K562 (cell line): ENCODE data around the gene B9D2. TPM values are rescaled to one million over a fixed set of nuclear protein-coding genes. Genes with fewer than 3 reads are reported as not detected.

Source experiments
- CTCFL ChIP-seq: IDR thresholded peaks from 2 replicates; pipeline ENCODE4 v1.6.1; 2011; ENCODE audit warnings: borderline replicate concordance, low read depth, mild to moderate bottlenecking, moderate library complexity, low read length; ENCODE audit not compliant: insufficient read depth, poor library complexity, severe bottlenecking
- DEAF1 ChIP-seq: fragments of 450-650 bp; formaldehyde crosslinking; IDR thresholded peaks from 2 replicates; pipeline ENCODE4 v1.4.0; 2020; ENCODE audit warnings: mild to moderate bottlenecking, moderate library complexity
- EP300 ChIP-seq: IDR thresholded peaks from 2 replicates; pipeline ENCODE4 v1.6.1; 2012; ENCODE audit warnings: low read length, improper control_type of control experiment
- EZH2 ChIP-seq: IDR thresholded peaks from 2 replicates; pipeline ENCODE4 v1.6.1; 2012; ENCODE audit warnings: low read depth, mild to moderate bottlenecking, inconsistent platforms, low read length, borderline replicate concordance
- FOXK2 ChIP-seq, 2 experiments: fragments of 450-650 bp; IDR thresholded peaks in 1 of 2; conservative IDR thresholded peaks in 1 of 2; 2 replicates each; pipeline ENCODE4 v1.6.1; 2016; ENCODE audit warnings: low read depth in 2 of 2, mild to moderate bottlenecking in 1 of 2
- HDGF ChIP-seq: fragments of 450-650 bp; IDR thresholded peaks from 2 replicates; pipeline ENCODE4 v1.6.1; 2016
- HLTF ChIP-seq: fragments of 450-650 bp; IDR thresholded peaks from 2 replicates; pipeline ENCODE4 v1.6.1; 2016
- JUND ChIP-seq, 2 experiments: IDR thresholded peaks; 2 replicates in 1 of 2; 3 replicates in 1 of 2; pipeline ENCODE4 v1.6.1; 2011; ENCODE audit warnings: borderline replicate concordance in 2 of 2, low read depth in 2 of 2, low read length in 2 of 2, improper control_type of control experiment in 1 of 2, missing biosample characterization in 1 of 2, missing genetic modification characterization in 1 of 2, missing genetic modification reagents in 1 of 2
- KLF16 ChIP-seq: IDR thresholded peaks from 2 replicates; pipeline ENCODE4 v1.6.1; 2016; ENCODE audit warnings: antibody characterized with exemption
- NFIC ChIP-seq: fragments of 450-650 bp; IDR thresholded peaks from 2 replicates; pipeline ENCODE4 v1.6.1; 2017; ENCODE audit warnings: mild to moderate bottlenecking, inconsistent platforms
- PATZ1 ChIP-seq: fragments of 250-450 bp; sonication (Bioruptor Pico); IDR thresholded peaks from 2 replicates; pipeline ENCODE4 v1.5.0; 2020; ENCODE audit warnings: mild to moderate bottlenecking, borderline replicate concordance
- POLR2AphosphoS2 ChIP-seq: IDR thresholded peaks from 2 replicates; pipeline ENCODE4 v1.6.1; 2012; ENCODE audit warnings: low read length, improper control_type of control experiment
- POLR2B ChIP-seq: fragments of 450-650 bp; IDR thresholded peaks from 2 replicates; pipeline ENCODE4 v1.6.1; 2018; ENCODE audit warnings: low read depth; ENCODE audit not compliant: partially characterized antibody
- RB1 ChIP-seq: fragments of 450-650 bp; IDR thresholded peaks from 2 replicates; pipeline ENCODE4 v1.6.1; 2017; ENCODE audit warnings: low read depth, mild to moderate bottlenecking
- RCOR1 ChIP-seq, 2 experiments: IDR thresholded peaks; 2 replicates each; pipeline ENCODE4 v1.6.1; 2012; ENCODE audit warnings: low read depth in 2 of 2, low read length in 2 of 2, borderline replicate concordance in 1 of 2, improper control_type of control experiment in 1 of 2
- SIN3A ChIP-seq, 2 experiments: fragments of 150-350 bp in 1 of 2; IDR thresholded peaks; 2 replicates each; pipeline ENCODE4 v1.6.1; 2011 to 2016; ENCODE audit warnings: borderline replicate concordance in 2 of 2, low read depth in 2 of 2, low read length in 2 of 2, mild to moderate bottlenecking in 2 of 2, moderate library complexity in 2 of 2; ENCODE audit not compliant: control insufficient read depth in 1 of 2
- ZBTB33 ChIP-seq: sonication (generic); formaldehyde crosslinking; IDR thresholded peaks from 2 replicates; pipeline ENCODE4 v1.8.1; 2023; ENCODE audit warnings: mild to moderate bottlenecking, missing genetic modification reagents
- ZNF445 ChIP-seq: fragments of 250-450 bp; sonication (Bioruptor Pico); IDR thresholded peaks from 2 replicates; pipeline ENCODE4 v1.4.0; 2020; ENCODE audit warnings: low read depth, mild to moderate bottlenecking, moderate library complexity
- ZNF668 ChIP-seq: fragments of 250-450 bp; sonication (Bioruptor Pico); IDR thresholded peaks from 2 replicates; pipeline ENCODE4 v1.8.0; 2022; ENCODE audit warnings: mild to moderate bottlenecking, inconsistent platforms
- polyA plus RNA-seq, 8 experiments: library from polyadenylated mRNA; depleted of rRNA in 4 of 8; stranded (reverse) in 5 of 8; unstranded in 3 of 8; fragments of >200 nt; fragmentation: Nextera tagmentation in 2 of 8; fragmentation: Illumina TruSeq in 1 of 8; extraction: Ambion mirVana in 2 of 8; extraction: Trizol in 1 of 8; gene quantifications; 2 replicates each; pipeline versions ENCODE4 v1.2.1 to v1.2.3, GENCODE V29; 2011 to 2014; ENCODE audit warnings: inconsistent platforms in 1 of 8, missing spikeins in 1 of 8
- total RNA-seq, 7 experiments: library from RNA; depleted of rRNA in 6 of 7; stranded (reverse); fragments of >200 nt in 6 of 7; fragmentation: Illumina TruSeq in 2 of 7; extraction: Trizol in 2 of 7; gene quantifications; 2 replicates each; pipeline versions ENCODE4 v1.2.1 to v1.2.3, GENCODE V29; 2011 to 2021; ENCODE audit warnings: low replicate concordance in 1 of 7

B9D2 gene
- total and polyA plus RNA-seq, 9 of the 15 experiments (the other 6 are each of a cell fraction or from before 2014, with no cell fraction given) = 0.83 to 6.9 (median 2.8) TPM

GRCh38 chr19:41308450-41309179 lies 55.3 kb downstream of the B9D2 start (continued):
- peak; percentile 94; the same call in 1 of the 2 replicates for TF ChIP-seq POLR2AphosphoS2
- TF ChIP-seq DEAF1 (CRISPR knock-in tag) = peak; percentile 59; the same call in 1 of the 2 replicates
- no peak for TF ChIP-seq ZNF445 (CRISPR knock-in tag)
- TF ChIP-seq POLR2B = peak; percentile 78
- 0 out of 4 replicates have a peak, but pooled peaks of 1 of the 2 experiments have one; percentile 30 for TF ChIP-seq RCOR1 (IDR thresholded peaks at IDR 0.05; ENCODE audit: borderline replicate concordance in 1 of 2, low read depth in 2 of 2, low read length in 2 of 2)
- peak; percentile 26; the same call in 1 of the 2 replicates for TF ChIP-seq PATZ1
- TF ChIP-seq KLF16 = peak; percentile 56; the same call in 1 of the 2 replicates
- no peak for TF ChIP-seq HLTF
- peak; percentile 97 for TF ChIP-seq CTCFL
- 0 out of 2 replicates have a peak, but pooled peaks have one; percentile 16 for TF ChIP-seq HDGF
- TF ChIP-seq FOXK2 (conservative IDR thresholded peaks at IDR 0.05 in 1 of 2, IDR thresholded peaks at IDR 0.05 in 1 of 2; ENCODE audit: low read depth in 2 of 2) = peak; percentile 84 to 91
- 0 out of 2 replicates have a peak, but pooled peaks have one; percentile 25 for TF ChIP-seq JUND (IDR thresholded peaks at IDR 0.05; ENCODE audit: borderline replicate concordance, low read depth, low read length)
- no peak for TF ChIP-seq JUND (tag; IDR thresholded peaks at IDR 0.05; ENCODE audit: borderline replicate concordance, low read depth, low read length)
- no peak for TF ChIP-seq EZH2
- TF ChIP-seq NFIC = peak; percentile 77
- peak; percentile 80 for TF ChIP-seq RB1
- TF ChIP-seq SIN3A (IDR thresholded peaks at IDR 0.05; ENCODE audit: borderline replicate concordance in 2 of 2, control insufficient read depth in 1 of 2, low read depth in 2 of 2, low read length in 2 of 2) = no peak
- TF ChIP-seq EP300 = 0 out of 2 replicates have a peak, but pooled peaks have one; percentile 2
- peak; percentile 83; the same call in 1 of the 2 replicates for TF ChIP-seq ZBTB33 (CRISPR knock-in tag)
- no peak for TF ChIP-seq ZNF668 (CRISPR knock-in tag)
